ENCODE results near the gene DSCAML1.

DNA sequence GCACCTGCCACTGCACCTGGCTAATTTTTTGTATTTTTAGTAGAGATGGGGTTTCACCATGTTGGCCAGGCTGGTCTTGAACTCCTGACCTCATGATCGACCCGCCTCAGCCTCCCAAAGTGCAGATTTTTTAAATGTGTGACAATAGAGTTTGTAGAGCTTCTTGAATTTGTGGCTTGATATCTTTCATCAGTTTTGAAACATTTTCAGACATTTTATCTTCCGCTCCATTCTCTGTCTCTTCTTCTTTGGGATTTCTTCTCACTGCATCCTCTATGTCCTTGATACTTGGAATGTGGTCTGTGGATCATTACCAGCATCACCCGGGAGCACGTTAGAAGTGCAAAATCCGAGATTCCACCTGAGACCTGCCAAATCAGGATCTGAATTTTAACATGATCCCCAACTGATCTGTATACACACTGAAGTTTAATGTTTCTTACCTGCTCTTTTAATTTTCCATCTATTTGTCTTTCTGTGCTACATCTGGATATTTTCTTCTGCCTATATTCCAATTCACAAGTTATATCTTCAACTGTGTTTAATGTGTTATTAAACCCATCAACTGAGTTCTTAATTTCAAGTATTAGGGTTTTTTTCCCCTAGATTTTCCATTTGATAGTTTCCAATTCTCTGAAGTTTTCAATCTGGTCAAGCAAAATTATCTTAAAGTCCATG, 343.0 kb downstream of the DSCAML1 start:
- TF ChIP-seq CTCF (IDR thresholded peaks at IDR 0.05), result no peak
- TF ChIP-seq POLR2A (IDR thresholded peaks at IDR 0.05), result no peak
- TF ChIP-seq EP300 (IDR thresholded peaks at IDR 0.05; ENCODE audit: low read depth), result no peak
